Gastrocnemius medialis (tissue), 4 donors: Measurements from ENCODE around the gene NKTR. TPM values are rescaled to one million over a fixed set of nuclear protein-coding genes. Genes with fewer than 3 reads are reported as not detected.
A peak's percentile ranks its signal among the peaks of the same experiment; 100 is the strongest.

ENCODE experiments used
- ATAC-seq, 2 donors: fragments of 150-250 bp; one replicate each; pipeline ENCODE4 v1.9.1; 2016
- DNase-seq, 2 donors: peaks; one replicate each; pipeline ENCODE4 v3.0.0-alpha.2; 2019
- H3K27ac ChIP-seq, 4 donors: fragments of 200-600 bp; sonication (generic); 1 replicate in 1 of 4; 2 replicates in 3 of 4; pipeline ENCODE4 v1.5.1; 2016 to 2018; ENCODE audit warnings: mild to moderate bottlenecking in 2 of 4, moderate library complexity in 1 of 4
- H3K27me3 ChIP-seq, 3 donors: fragments of 200-600 bp; sonication (generic) in 2 of 3; 1 replicate in 1 of 3; 2 replicates in 2 of 3; pipeline versions ENCODE4 v1.5.1 to v1.6.0; 2016 to 2019; ENCODE audit warnings: mild to moderate bottlenecking in 1 of 3, moderate library complexity in 1 of 3
- H3K36me3 ChIP-seq, 2 donors: fragments of 200-600 bp; sonication (generic) in 1 of 2; one replicate each; pipeline ENCODE4 v1.5.1; 2017 to 2018
- H3K4me1 ChIP-seq, 2 donors: fragments of 200-600 bp; sonication (generic) in 1 of 2; one replicate each; pipeline ENCODE4 v1.5.1; 2016 to 2017; ENCODE audit warnings: mild to moderate bottlenecking in 2 of 2
- H3K4me3 ChIP-seq, 4 donors: fragments of 200-600 bp; sonication (generic) in 3 of 4; 1 replicate in 1 of 4; 2 replicates in 3 of 4; pipeline ENCODE4 v1.5.1; 2016 to 2019; ENCODE audit warnings: mild to moderate bottlenecking in 2 of 4
- H3K9me3 ChIP-seq, 3 donors: fragments of 200-600 bp; sonication (generic) in 2 of 3; 1 replicate in 1 of 3; 2 replicates in 2 of 3; pipeline ENCODE4 v1.5.1; 2016 to 2019
- POLR2A ChIP-seq, 2 donors: fragments of 450-650 bp; IDR thresholded peaks; one replicate each; pipeline ENCODE4 v1.6.1; 2017; ENCODE audit warnings: antibody characterized with exemption in 2 of 2, mild to moderate bottlenecking in 2 of 2, moderate library complexity in 2 of 2
- in situ Hi-C, 4 donors: fragments of 200-750 bp; cut with MboI; loops; one replicate each; pipeline versions ENCODE4 v1.15.0 to v1.8.0; 2017; ENCODE audit warnings: low sequenced_read_pairs in 4 of 4
- intact Hi-C: fragments of 100-400 bp; cut with DNase I; formaldehyde crosslinking; loops from one replicate; pipeline ENCODE4 v1.15.1; 2023; ENCODE audit warnings: low total_unique reads
- total RNA-seq, 4 donors: library from RNA; depleted of rRNA; stranded (reverse); fragments of >200 nt; gene quantifications; one replicate each; pipeline versions ENCODE4 v1.1.0 to v1.2.3, GENCODE V29; 2016
- TF ChIP-seq, protein P1 (sequence below), 5 experiments: fragments of 450-650 bp in 3 of 5; fragments of 200-600 bp in 2 of 5; sonication (generic) in 2 of 5; IDR thresholded peaks in 4 of 5; conservative IDR thresholded peaks in 1 of 5; 1 replicate in 4 of 5; 2 replicates in 1 of 5; pipeline ENCODE4 v1.5.1; 2016 to 2019; ENCODE audit warnings: antibody characterized with exemption in 5 of 5, mild to moderate bottlenecking in 3 of 5, moderate library complexity in 3 of 5

The NKTR gene
- total RNA-seq, 4 donors from 2014 or later = 10.0 to 56.6 (median 13.6) TPM

DNA sequence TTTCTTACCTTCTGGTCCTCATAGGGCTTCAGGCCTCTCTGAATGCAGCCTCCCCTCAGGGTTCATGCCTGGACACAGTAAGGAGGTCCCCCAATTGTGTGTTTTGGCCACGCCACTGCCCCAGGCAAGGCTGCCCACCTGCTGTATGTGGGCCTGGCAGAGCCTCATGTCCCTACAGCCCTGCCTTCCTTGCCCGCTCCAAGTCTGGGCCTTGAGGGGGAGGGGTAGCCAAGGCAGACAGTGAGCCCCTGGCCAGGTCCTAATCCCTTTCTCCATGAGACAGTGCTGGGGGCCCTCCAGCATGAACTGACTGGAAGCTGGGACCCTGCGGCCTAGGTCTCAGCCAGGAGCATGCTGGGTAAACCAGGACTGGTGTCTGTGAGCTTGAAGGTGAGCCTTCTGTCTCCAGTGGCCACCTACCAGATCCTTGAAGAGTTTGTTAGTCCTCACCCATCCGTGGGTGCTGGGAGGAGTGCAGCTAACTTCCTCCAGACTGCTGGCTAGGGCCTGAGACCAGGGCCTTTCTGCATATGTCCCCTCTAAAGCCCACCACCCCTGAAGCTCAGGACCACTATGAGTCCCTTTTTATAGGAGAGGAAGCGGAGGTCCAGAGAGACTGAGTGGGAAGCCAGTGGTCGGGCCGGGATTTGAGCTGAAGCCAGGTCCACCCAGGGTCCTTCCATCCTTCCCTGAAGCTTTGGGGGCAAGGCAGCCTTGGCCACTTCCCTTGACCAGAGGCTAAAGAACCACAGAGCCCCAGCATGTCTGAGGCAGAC is 61.7 kb downstream of the NKTR start:
- peaks cover 40 to 47% of the 10 kb centered on the region in 2 donors for H3K4me1 ChIP-seq
- H3K27me3 ChIP-seq = no peaks in the 10 kb centered on the region
- peaks cover 0 to 8% of the 10 kb centered on the region in 2 donors for H3K36me3 ChIP-seq
- intact Hi-C loops = no loop called here
- ATAC-seq = no peak
- DNase-seq = no peak
- in situ Hi-C loops = no loop called here
- TF ChIP-seq, protein P1, sequence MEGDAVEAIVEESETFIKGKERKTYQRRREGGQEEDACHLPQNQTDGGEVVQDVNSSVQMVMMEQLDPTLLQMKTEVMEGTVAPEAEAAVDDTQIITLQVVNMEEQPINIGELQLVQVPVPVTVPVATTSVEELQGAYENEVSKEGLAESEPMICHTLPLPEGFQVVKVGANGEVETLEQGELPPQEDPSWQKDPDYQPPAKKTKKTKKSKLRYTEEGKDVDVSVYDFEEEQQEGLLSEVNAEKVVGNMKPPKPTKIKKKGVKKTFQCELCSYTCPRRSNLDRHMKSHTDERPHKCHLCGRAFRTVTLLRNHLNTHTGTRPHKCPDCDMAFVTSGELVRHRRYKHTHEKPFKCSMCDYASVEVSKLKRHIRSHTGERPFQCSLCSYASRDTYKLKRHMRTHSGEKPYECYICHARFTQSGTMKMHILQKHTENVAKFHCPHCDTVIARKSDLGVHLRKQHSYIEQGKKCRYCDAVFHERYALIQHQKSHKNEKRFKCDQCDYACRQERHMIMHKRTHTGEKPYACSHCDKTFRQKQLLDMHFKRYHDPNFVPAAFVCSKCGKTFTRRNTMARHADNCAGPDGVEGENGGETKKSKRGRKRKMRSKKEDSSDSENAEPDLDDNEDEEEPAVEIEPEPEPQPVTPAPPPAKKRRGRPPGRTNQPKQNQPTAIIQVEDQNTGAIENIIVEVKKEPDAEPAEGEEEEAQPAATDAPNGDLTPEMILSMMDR (IDR thresholded peaks at IDR 0.05 in 4 of 5, conservative IDR thresholded peaks at IDR 0.05 in 1 of 5) = no peak
- no peak for TF ChIP-seq POLR2A (IDR thresholded peaks at IDR 0.05)
- H3K27ac ChIP-seq = peak overlapping the region; percentile 87 to 100 (median 98)
- no peak overlapping the region for H3K4me3 ChIP-seq
- H3K9me3 ChIP-seq = no peaks in the 10 kb centered on the region

DNA sequence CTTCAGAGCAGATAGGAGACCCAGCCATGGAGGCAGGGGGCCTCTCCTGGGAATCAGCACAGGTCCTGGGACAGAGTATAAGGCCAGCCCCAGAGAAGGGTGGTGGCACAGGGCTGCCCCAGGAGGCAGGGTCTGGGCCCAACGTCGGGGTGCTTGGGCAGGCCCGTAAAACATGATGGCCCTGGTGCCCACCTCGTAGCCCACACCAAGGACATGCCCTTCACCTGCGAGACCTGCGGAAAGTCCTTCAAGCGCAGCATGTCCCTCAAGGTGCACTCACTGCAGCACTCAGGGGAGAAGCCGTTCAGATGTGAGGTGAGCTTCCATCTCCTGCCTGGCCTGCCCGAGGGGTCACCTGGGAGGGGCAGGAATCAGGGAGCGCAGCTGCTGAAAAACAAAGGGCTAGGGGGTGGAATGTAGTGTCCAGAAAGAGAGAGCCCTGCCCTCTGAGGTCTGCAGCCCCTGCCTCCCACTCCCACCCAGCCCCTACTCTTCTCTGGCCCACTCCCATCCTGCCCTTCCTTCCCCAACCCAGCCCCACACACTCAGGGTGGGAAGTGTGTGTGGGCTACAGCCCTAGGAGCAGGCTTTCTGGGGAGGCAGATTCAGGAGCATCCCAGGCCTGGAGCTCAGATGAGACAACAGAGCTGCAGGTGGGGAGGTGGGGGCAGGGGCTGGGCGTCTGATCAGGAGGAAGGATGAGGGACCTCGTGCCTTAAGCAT is 62.5 kb downstream of the NKTR start:
- Histone ChIP-seq H3K9me3 (no peaks in the 10 kb centered on the region), H3K4me1 (peaks cover 41 to 54% of the 10 kb centered on the region in 2 donors), H3K27me3 (no peaks in the 10 kb centered on the region), H3K27ac (peak overlapping the region; percentile 87 to 100 (median 98)), H3K36me3 (peaks cover 0 to 8% of the 10 kb centered on the region in 2 donors), H3K4me3 (no peak overlapping the region)
- in situ Hi-C loops = no loop called here
- no peak for ATAC-seq
- intact Hi-C loops = no loop called here
- DNase-seq = no peak
- no peak for TF ChIP-seq POLR2A (IDR thresholded peaks at IDR 0.05)
- TF ChIP-seq, protein P1 (IDR thresholded peaks at IDR 0.05 in 4 of 5, conservative IDR thresholded peaks at IDR 0.05 in 1 of 5) = no peak

DNA sequence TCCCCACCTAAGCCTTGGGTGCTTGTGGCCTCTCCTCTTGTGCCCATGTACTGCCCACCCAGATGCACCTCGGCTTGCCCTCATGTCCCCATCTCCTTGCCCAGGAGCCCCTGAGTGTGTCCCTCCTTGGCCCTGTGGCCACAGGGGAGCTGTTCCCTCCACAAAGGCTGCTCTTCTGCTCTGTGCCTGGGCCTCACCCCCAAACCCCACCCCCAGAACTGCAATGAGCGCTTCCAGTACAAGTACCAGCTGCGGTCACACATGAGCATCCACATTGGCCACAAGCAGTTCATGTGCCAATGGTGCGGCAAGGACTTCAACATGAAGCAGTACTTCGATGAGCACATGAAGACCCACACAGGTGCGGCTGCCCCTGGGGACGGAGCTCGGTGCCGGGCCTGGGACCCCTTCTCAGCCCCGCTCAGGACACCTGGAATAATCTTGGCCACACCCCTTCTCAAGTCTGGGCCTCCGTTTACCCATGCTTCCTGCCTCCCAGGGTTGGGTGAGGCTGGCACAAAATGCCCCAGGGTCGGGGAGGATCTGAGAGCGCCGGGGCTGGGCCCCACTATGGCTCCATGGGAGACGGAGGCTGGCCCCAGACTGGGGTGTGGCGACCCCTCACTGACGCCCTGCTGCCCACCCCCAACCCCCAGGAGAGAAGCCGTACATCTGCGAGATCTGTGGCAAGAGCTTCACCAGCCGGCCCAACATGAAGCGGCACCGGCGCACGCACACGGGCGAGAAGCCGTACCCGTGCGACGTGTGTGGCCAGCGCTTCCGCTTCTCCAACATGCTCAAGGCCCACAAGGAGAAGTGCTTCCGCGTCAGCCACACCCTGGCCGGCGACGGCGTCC is 63.3 kb downstream of the NKTR start:
- H3K27me3 ChIP-seq = no peaks in the 10 kb centered on the region
- no peaks in the 10 kb centered on the region for H3K9me3 ChIP-seq
- TF ChIP-seq POLR2A (IDR thresholded peaks at IDR 0.05) = no peak
- TF ChIP-seq, protein P1 (IDR thresholded peaks at IDR 0.05 in 4 of 5, conservative IDR thresholded peaks at IDR 0.05 in 1 of 5) = no peak
- DNase-seq (no peak), ATAC-seq (no peak)
- peaks cover 45 to 58% of the 10 kb centered on the region in 2 donors for H3K4me1 ChIP-seq
- H3K36me3 ChIP-seq = peaks cover 0 to under 1% of the 10 kb centered on the region in 2 donors
- intact Hi-C loops = no loop called here
- H3K4me3 ChIP-seq = no peak overlapping the region
- H3K27ac ChIP-seq = peak overlapping the region in 2 of 4 donors; percentile 4 to 74
- in situ Hi-C loops = no loop called here

DNA sequence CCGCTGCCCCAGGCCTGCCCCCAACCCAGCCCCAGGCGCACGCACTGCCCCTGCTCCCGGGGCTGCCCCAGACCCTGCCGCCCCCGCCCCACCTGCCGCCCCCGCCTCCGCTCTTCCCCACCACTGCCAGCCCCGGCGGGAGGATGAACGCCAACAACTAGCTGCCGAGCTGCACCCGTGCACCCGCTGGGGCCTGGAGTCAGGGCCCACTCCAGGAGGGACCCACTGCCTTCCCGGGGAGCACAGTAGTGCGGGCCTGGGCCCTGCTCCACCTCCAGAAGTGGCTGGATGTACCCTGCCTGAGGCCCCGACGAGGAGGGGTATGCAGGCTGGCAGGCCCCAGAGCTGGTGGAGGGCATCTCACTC is 63.9 kb downstream of the NKTR start:
- Histone ChIP-seq H3K4me1 (peaks cover 44 to 52% of the 10 kb centered on the region in 2 donors), H3K9me3 (no peaks in the 10 kb centered on the region), H3K27ac (peak overlapping the region in 3 of 4 donors; percentile 4 to 83 (median 74)), H3K36me3 (no peaks in the 10 kb centered on the region), H3K27me3 (no peaks in the 10 kb centered on the region), H3K4me3 (no peak overlapping the region)
- TF ChIP-seq POLR2A (IDR thresholded peaks at IDR 0.05) = no peak
- TF ChIP-seq, protein P1 (IDR thresholded peaks at IDR 0.05 in 4 of 5, conservative IDR thresholded peaks at IDR 0.05 in 1 of 5) = no peak
- intact Hi-C loops = no loop called here
- ATAC-seq = no peak
- in situ Hi-C loops = no loop called here
- DNase-seq = no peak
